Measurements from ENCODE around the gene EML3. TPM values are rescaled to one million over a fixed set of nuclear protein-coding genes. Genes with fewer than 3 reads are reported as not detected.
"Not testable (repeated sequence)": the region's sequence is repeated elsewhere in the genome, so short reads cannot be mapped to it uniquely, and the experiment has no call there.

Gene EML3, protein sequence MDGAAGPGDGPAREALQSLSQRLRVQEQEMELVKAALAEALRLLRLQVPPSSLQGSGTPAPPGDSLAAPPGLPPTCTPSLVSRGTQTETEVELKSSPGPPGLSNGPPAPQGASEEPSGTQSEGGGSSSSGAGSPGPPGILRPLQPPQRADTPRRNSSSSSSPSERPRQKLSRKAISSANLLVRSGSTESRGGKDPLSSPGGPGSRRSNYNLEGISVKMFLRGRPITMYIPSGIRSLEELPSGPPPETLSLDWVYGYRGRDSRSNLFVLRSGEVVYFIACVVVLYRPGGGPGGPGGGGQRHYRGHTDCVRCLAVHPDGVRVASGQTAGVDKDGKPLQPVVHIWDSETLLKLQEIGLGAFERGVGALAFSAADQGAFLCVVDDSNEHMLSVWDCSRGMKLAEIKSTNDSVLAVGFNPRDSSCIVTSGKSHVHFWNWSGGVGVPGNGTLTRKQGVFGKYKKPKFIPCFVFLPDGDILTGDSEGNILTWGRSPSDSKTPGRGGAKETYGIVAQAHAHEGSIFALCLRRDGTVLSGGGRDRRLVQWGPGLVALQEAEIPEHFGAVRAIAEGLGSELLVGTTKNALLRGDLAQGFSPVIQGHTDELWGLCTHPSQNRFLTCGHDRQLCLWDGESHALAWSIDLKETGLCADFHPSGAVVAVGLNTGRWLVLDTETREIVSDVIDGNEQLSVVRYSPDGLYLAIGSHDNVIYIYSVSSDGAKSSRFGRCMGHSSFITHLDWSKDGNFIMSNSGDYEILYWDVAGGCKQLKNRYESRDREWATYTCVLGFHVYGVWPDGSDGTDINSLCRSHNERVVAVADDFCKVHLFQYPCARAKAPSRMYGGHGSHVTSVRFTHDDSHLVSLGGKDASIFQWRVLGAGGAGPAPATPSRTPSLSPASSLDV
- total RNA-seq (ENCODE audit: unreplicated experiment): 26.7 TPM
- long read RNA-seq, partial matches to known transcripts: 2 of 3 reads
- long read RNA-seq, other reads (novel, unspliced or antisense): 1 of 3 reads

DNA sequence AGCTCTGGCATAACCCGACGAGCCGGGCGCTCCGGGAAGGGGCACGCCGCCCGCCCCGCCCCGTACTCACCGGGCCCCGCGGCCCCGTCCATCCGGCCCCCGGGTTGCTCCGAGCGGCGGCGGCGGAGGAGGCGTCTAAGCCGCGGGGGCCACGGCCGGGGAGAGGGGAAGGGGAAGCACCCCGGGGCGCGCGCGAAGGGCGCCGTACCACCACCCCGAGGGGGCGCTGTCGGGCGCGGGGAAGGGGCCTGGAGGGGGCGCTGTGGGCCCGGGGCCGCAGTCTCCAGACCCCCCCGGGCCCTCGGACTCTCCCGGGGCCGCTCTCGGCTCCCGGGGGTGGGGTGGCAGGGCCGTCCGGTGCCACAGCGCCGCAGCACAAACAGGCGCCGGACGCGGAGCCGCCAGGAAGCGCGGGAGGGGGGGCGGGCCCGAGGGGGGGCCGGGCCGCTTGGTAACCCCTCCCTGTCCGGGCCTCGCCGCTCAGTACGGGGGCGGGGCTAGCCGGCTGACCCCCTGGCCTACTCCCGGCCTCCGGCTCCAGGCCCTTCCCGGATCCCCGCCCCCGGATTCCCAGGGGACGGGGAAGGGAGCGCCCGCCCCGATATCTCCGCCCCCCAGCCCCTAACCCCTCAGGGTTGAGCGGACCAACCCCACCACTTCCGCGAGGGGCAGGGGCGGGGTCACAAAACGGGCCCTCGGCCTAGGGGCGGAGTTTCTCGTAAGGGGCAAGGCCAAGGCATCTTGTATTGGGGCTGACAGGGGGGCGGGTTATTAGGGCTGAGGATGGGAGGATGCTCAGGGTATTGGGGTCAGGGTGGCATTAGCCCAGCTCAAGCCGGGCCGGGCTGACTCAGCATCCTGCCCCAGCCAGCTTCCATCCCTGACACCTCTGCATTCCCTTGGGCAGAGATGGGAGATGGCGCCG lies at the start of gene EML3, which contains the start of gene ROM1:
Gene EML3, minus strand, starts transcription at position 410 of the 925 bp plus-strand sequence. Its CDS starts 318 bp downstream, at position 92.
Gene ROM1, plus strand, starts transcription at position 892 of the 925 bp plus-strand sequence. Its CDS starts 25 bp downstream, at position 917.
- DNase-seq: peak; percentile 85
- H3K4me1 Mint-ChIP-seq (ENCODE audit: low read depth, unreplicated experiment): peaks cover 4% of the 10 kb centered on the region
- peak within 1 kb of the TSS; percentile 93 for H3K4me3 Mint-ChIP-seq (ENCODE audit: unreplicated experiment)
- H3K27me3 Mint-ChIP-seq (ENCODE audit: unreplicated experiment): peaks cover 8% of the 10 kb centered on the region
- H3K27ac Mint-ChIP-seq (ENCODE audit: unreplicated experiment): peak within 1 kb of the TSS; percentile 70
- H3K9me3 Mint-ChIP-seq (ENCODE audit: unreplicated experiment): peaks cover 5% of the 10 kb centered on the region
- no peaks in the 10 kb centered on the region for H3K36me3 Mint-ChIP-seq (ENCODE audit: unreplicated experiment)
- TF ChIP-seq, protein P1, sequence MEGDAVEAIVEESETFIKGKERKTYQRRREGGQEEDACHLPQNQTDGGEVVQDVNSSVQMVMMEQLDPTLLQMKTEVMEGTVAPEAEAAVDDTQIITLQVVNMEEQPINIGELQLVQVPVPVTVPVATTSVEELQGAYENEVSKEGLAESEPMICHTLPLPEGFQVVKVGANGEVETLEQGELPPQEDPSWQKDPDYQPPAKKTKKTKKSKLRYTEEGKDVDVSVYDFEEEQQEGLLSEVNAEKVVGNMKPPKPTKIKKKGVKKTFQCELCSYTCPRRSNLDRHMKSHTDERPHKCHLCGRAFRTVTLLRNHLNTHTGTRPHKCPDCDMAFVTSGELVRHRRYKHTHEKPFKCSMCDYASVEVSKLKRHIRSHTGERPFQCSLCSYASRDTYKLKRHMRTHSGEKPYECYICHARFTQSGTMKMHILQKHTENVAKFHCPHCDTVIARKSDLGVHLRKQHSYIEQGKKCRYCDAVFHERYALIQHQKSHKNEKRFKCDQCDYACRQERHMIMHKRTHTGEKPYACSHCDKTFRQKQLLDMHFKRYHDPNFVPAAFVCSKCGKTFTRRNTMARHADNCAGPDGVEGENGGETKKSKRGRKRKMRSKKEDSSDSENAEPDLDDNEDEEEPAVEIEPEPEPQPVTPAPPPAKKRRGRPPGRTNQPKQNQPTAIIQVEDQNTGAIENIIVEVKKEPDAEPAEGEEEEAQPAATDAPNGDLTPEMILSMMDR (IDR thresholded peaks at IDR 0.05; ENCODE audit: partially characterized antibody, unreplicated experiment): peak; percentile 94

DNA sequence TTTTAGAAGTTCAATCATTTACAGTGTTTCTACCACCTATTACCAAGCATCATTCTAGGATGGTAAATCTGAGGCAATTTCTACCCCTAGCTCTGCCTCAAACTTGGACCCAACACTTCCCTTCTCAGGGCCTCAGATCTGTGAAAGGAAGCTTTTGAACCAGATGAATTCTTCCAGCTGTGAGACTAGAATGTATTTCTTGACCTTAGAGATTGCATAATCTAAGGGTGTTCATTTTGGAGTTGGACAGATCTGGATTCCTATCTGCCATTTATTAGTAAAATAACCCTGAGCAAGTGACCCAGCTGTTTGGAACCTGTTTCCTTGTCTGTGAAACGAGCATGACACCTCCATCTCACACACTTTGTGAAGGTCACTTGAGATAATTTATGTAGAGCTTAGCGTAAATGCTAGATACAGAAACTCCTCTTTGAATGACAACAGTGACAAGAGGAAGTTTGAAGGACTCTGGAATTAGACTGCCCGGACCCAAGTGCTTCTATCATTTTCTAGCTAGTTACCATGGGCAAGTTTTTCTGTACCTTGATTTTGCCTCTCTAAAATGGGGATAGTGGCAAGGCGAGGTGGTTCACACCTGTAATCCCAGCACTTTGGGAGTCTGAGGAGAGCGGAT lies 44.3 kb upstream of the EML3 start:
- peaks cover 1% of the 10 kb centered on the region for H3K27me3 Mint-ChIP-seq (ENCODE audit: unreplicated experiment)
- no peak overlapping the region for H3K27ac Mint-ChIP-seq (ENCODE audit: unreplicated experiment)
- DNase-seq: no peak
- H3K36me3 Mint-ChIP-seq (ENCODE audit: unreplicated experiment): no peaks in the 10 kb centered on the region
- TF ChIP-seq, protein P1 (IDR thresholded peaks at IDR 0.05; ENCODE audit: partially characterized antibody, unreplicated experiment): no peak
- no peak overlapping the region for H3K4me3 Mint-ChIP-seq (ENCODE audit: unreplicated experiment)
- H3K9me3 Mint-ChIP-seq (ENCODE audit: unreplicated experiment): peaks cover 6% of the 10 kb centered on the region
- H3K4me1 Mint-ChIP-seq (ENCODE audit: low read depth, unreplicated experiment): peaks cover 5% of the 10 kb centered on the region

DNA sequence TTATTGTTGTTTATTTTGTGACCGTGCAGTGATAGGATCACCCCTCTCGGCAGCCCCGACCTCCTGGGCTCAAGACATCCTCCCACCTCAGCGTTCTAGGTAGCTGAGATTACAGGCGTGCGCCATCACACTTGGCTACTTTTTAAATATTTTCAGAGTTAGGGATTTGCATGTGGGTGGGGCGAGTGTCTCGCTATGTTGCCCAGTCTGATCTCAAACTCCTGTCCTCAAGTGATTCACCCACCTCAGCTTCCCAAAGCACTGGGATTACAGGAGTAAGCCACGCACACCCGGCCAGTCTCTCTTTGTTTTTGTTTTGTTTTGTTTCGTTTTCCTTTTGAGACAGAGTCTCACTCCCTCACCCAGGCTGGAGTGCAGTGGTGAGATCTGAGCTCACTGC lies 41.7 kb upstream of the EML3 start:
- Mint-ChIP-seq H3K36me3 (ENCODE audit: unreplicated experiment) (no peaks in the 10 kb centered on the region), H3K27me3 (ENCODE audit: unreplicated experiment) (peaks cover 1% of the 10 kb centered on the region), H3K4me1 (ENCODE audit: low read depth, unreplicated experiment) (peaks cover 5% of the 10 kb centered on the region), H3K27ac (ENCODE audit: unreplicated experiment) (no peak overlapping the region), H3K9me3 (ENCODE audit: unreplicated experiment) (peaks cover 6% of the 10 kb centered on the region), H3K4me3 (ENCODE audit: unreplicated experiment) (no peak overlapping the region)
- DNase-seq: no peak
- TF ChIP-seq, protein P1 (IDR thresholded peaks at IDR 0.05; ENCODE audit: partially characterized antibody, unreplicated experiment): no peak

DNA sequence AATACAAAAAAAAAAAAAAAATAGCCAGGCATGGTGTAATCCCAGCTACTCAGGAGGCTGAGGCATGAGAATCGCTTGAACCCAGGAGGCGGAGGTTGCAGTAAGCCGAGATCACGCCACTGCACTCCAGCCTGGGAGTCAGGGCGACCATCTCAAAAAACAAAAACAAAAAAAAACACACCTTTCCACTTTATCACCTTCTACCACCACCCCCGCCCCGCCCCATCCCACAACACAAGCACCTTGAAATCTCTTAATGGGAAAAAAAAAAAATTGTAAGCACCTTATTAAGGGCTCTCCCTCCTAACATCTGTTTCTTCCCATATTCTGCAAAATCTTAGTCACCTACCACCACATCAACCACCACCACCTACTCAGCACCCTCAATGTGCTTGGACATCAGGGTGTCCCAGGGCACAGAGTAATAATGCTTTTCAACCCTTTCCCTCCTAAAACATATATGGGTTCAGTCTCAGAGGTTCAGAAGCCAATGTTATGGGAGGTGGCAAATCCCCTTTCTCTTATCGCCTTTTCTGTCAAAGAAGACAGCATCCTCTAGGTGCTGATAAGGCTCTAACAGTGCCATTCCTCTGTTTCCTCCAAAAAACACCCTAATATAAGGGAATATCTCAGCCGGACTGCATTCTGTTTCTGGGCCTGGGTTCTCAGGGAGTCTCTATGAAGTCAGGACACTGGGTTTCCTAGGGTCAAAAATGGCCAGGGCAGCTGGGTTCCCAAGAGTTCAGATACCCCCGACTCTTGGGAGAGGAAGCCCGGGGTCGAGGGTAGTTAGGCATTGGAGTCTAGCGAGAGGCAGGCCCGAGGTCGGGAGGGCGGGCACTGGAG lies 39.8 kb upstream of the EML3 start:
- DNase-seq: no peak
- peaks cover 5% of the 10 kb centered on the region for H3K4me1 Mint-ChIP-seq (ENCODE audit: low read depth, unreplicated experiment)
- H3K36me3 Mint-ChIP-seq (ENCODE audit: unreplicated experiment): no peaks in the 10 kb centered on the region
- H3K9me3 Mint-ChIP-seq (ENCODE audit: unreplicated experiment): peaks cover 6% of the 10 kb centered on the region
- peaks cover 3% of the 10 kb centered on the region for H3K27me3 Mint-ChIP-seq (ENCODE audit: unreplicated experiment)
- TF ChIP-seq, protein P1 (IDR thresholded peaks at IDR 0.05; ENCODE audit: partially characterized antibody, unreplicated experiment): no peak
- peak overlapping the region; percentile 89 for H3K27ac Mint-ChIP-seq (ENCODE audit: unreplicated experiment)
- H3K4me3 Mint-ChIP-seq (ENCODE audit: unreplicated experiment): peak overlapping the region; percentile 96

DNA sequence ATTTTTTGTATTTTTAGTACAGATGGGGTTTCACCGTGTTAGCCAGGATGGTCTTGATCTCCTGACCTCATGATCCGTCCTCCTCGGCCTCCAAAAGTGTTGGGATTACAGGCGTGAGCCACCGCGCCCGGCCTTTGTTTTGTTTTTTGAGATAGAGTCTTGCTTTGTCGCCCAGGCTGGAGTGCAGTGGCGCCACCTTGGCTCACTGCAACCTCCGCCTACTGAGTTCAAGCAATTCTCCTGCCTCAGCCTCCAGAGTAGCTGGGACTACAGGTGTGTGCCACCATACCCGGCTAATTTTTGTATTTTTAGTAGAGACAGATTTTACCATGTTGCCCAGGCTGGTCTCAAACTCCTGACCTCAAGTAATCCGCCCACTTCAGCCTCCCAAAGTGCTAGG lies 37.7 kb upstream of the EML3 start:
- Mint-ChIP-seq H3K9me3 (ENCODE audit: unreplicated experiment) (peaks cover 13% of the 10 kb centered on the region), H3K4me1 (ENCODE audit: low read depth, unreplicated experiment) (peaks cover 12% of the 10 kb centered on the region)
- not testable (repeated sequence) for H3K36me3 Mint-ChIP-seq (ENCODE audit: unreplicated experiment); H3K27ac Mint-ChIP-seq (ENCODE audit: unreplicated experiment); H3K27me3 Mint-ChIP-seq (ENCODE audit: unreplicated experiment); DNase-seq; H3K4me3 Mint-ChIP-seq (ENCODE audit: unreplicated experiment)

All from glutamatergic neuron (in vitro differentiated cells).